Stimulated activated CD4-positive, alpha-beta T cell treated with anti-CD3 and anti-CD28 coated beads, Interleukin-1b, Interleukin-23, amount 100 ng/mL, for 1 hour (primary cell): ENCODE data around the gene PPP3R1.
A peak's percentile ranks its signal among the peaks of the same experiment; 100 is the strongest.
"Not testable (repeated sequence)": the region's sequence is repeated elsewhere in the genome, so short reads cannot be mapped to it uniquely, and the experiment has no call there.

ENCODE experiments used
- DNase-seq, 2 donors: peaks; one replicate each; pipeline ENCODE4 v3.0.0-alpha.2; 2020; ENCODE audit warnings: low read depth in 2 of 2

PPP3R1 gene

GRCh38 chr2:68188831-68189230, 63.5 kb downstream of the PPP3R1 start:
- DNase-seq = no peak

- no peak for DNase-seq
These were observed 65.0 kb downstream of the PPP3R1 start for GRCh38 chr2:68187329-68187728.

- DNase-seq = peak in 1 of 2 donors; percentile 28
These were observed 66.7 kb downstream of the PPP3R1 start for GRCh38 chr2:68185541-68186164.

- no peak for DNase-seq
These were observed 69.4 kb downstream of the PPP3R1 start for GRCh38 chr2:68182902-68183301.

- no peak for DNase-seq
These were observed 73.2 kb downstream of the PPP3R1 start for GRCh38 chr2:68178954-68179627.

DNA sequence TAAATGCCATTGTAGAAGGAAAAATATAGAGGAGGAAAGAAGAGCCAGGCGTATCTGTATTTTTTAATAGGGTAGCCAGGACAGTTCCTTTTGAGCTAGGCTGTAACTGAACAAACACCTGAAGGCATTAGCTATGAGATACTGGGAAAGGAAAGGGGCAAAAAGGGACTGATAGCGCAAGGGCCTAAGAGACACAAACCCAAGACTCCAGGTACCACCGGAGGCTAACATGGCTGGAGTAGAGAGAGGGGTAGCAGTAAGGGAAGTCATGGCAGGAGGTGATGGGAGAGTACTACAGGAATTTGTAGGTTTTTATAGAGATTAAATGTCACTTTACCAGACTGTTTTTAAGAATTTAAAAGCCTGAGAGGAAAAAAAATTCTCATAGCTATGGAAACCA, 73.9 kb downstream of the PPP3R1 start:
- no peak for DNase-seq

- no peak for DNase-seq
These were observed 74.8 kb downstream of the PPP3R1 start for GRCh38 chr2:68177541-68177940.

DNA sequence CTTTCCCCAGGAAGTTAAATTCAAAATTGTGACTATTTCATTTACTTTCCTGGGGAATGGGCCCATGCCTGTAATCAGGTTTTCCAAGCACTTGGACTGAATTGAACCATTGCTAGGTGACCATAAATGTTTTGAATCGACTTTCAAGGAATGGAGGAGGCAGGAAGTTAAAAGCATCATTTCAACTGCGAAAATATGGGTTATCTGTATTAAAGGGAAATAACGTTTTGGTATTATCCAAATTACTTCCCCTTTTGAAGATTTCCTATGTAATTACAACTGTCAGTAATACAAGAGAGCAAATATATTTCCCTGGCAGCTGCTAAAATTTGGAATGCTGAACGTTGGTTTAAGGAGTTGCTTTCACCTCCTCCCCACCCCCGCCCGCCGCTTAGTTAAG, 75.7 kb downstream of the PPP3R1 start:
- DNase-seq = no peak

GRCh38 chr2:68175210-68175609, 77.1 kb downstream of the PPP3R1 start:
- DNase-seq = not testable (repeated sequence)

GRCh38 chr2:68172990-68173700, 79.2 kb downstream of the PPP3R1 start:
- DNase-seq = no peak

DNA sequence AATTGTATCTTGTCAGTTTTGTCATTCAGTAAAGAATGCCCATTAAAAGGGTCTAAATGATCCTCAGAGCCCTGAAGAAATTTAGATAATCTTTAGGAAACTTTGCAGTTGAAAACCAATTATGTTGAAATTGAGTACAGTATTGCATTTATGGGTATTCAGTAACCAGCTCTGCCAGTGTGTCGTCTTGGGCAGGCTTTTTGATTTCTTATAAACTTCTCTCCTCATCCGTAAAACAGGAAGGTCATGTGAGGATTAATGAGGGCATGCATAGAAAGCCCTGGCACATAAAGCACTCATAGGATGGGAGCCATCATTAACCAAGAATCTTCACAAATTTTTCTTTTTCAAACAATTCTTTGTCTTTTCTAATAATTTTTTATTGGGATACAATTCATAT, 79.8 kb downstream of the PPP3R1 start:
- no peak for DNase-seq

DNA sequence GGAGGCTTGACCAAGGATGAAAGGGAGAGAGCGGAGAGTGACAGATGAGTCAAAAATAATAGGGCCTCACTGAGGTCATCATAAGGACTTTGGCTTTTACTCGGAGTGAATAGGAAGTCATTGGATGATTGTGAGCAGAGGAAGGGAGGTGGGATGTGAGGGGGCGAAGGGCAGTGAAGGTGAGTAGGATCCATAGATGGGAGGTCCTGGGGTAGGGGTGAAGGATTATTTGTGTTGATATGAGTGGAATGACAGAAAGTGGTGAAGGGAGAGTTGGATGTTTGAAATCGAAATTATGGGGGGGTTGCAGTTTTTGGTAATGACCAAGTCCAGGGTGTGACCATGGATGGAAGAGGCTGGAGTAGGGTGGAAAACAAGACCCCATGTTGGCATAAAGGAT, 80.6 kb downstream of the PPP3R1 start:
- DNase-seq = no peak

GRCh38 chr2:68171146-68171545, 81.2 kb downstream of the PPP3R1 start:
- DNase-seq = no peak

GRCh38 chr2:68169308-68169707, 83.0 kb downstream of the PPP3R1 start:
- DNase-seq = no peak

DNA sequence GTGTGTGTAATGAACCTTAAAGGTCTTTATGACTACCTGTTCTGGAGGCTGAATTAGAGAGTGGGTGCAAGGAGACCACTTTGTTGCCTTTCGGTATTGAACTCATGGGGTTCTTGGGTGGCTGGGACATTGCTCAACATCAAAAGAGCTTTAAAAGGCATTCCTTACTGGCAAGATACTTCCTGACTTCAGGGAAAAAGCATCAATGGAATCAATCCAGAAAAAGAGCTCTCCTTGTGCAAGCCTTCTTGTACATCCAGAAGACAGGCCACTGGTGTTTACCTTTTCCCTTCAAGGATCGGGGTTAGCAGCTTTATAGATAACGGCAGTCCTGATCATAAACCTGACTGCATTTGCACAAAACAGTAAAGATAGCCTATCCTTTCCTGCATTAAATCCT, 85.1 kb downstream of the PPP3R1 start:
- DNase-seq = no peak

DNA sequence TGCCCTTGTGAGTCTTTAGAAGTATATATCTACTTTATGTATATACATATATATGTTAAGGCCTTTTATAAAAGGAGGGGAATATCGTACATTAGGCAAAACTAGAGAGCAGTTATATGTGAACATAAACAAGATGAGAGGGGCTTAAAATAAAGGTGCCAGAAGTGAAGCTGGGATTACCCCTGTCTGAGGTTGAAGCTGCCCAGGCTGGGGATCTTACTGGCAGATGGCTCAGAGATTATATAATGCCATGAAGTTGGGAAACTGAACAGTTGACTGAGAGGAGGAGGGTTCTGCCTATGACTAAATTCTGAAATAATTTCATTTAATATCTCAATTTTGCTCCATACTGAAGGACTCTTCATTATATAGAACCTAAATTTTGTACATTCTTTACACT, 88.7 kb downstream of the PPP3R1 start:
- DNase-seq = no peak

DNA sequence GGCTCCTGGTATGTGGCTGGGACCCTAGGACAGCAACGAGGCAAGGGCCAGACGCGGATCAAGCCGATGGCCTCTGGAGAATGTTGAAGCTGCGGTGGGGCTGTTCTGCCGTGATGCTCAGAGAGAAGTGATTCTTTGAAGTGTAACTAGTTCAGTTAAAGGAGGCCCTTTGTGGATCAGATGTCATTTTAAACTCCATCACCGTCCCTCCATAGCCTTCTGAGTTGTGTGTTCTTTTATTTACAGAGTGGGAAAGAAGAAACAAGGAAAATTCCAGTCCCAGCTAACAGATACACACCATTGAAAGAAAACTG, 94.2 kb downstream of the PPP3R1 start:
- DNase-seq = no peak

DNA sequence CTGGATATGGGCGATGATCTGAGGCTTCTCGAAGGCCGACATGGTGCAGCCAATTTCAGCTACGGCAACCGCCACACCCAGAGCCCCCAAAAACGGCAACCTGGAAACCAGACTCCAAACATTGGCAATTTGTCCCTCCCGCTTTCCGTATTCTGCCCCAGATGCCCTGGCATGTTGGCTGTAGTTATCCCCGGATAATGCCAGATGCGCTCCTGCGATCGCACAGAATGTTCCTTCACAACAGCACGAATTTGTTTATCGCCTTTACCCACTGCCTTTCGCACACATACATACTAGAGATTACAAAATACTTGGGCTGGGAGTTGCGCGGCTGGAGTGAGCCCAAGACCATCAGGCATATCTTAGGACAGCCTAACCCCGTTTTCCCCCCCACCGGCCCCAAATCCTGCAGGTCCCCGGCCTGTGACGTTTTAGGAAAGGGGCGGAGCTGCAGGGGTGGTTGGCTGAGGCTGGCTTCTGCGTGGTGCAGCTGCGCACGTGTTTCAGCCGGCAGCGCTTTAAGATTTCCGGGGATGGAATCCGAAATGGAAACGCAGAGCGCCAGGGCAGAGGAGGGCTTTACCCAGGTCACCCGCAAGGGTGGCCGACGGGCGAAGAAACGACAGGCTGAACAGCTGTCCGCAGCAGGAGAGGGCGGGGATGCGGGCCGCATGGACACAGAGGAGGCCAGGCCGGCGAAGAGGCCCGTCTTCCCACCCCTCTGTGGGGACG, 94.8 kb downstream of the PPP3R1 start, which contains the start of gene PNO1:
TSS of gene PNO1 (plus strand) at position 487 of the 732 bp plus-strand sequence. CDS start at position 534, 47 bp downstream.
- DNase-seq = peak; percentile 90 to 96

GRCh38 chr2:68157002-68157401, 95.3 kb downstream of the PPP3R1 start:
- no peak for DNase-seq

DNA sequence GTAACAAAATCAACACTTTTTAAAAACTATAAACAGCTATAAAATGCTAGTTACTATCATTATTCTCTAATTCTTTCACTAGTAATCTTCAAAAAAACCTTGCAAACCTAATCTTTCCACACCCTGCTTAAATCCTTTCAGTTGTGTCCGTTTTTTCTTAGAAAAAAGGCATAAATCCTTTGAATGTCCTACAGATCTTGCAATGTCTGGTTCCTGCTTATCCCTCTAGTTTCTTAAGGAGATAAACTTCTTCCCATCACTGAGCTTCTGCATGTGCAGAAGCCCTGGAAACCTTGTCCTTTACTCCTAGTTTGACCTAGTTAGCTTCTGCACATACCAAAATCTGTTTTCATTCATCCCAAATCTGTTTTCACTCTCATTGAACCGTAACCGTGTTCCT, 95.9 kb downstream of the PPP3R1 start:
- no peak for DNase-seq

GRCh38 chr2:68155618-68156017, 96.7 kb downstream of the PPP3R1 start:
- no peak for DNase-seq

GRCh38 chr2:68152681-68153347, 99.5 kb downstream of the PPP3R1 start:
- no peak for DNase-seq
